D721Med (cell line): Measurements from ENCODE around the gene THRSP.

Experiments
- DNase-seq: peaks from one replicate; pipeline ENCODE4 v3.0.0; 2011; ENCODE audit warnings: low spot score; ENCODE audit not compliant: insufficient read length
- FAIRE-seq: peaks from 2 replicates; lab custom pipeline; 2011; peaks lifted over from hg19 to GRCh38; lab: Jason Lieb, UNC
- TF ChIP-seq, protein P1 (sequence below): IDR thresholded peaks from 2 replicates; pipeline ENCODE4 v1.5.1; 2012; ENCODE audit warnings: mild to moderate bottlenecking, control low read depth; ENCODE audit not compliant: insufficient read depth; ENCODE audit errors: missing control alignments

THRSP gene

DNA sequence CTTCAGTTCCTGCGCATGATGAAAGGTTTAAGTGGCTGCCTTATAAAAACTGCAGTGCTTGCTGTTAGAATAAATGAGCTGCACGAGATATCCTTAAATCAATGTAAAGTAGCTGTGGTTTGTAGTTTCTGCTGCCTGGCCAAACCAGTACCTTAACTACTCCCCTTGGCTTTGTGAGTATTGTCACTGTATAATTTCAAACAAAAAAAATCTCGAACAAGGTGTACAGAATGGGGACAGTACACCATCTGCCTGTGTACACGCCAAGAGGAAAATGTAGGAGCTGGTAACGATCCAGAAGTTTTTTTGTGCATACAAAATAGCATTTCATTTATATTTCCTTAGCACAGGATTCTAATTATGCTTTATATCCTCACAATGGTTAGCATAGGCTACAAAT is 36.6 kb downstream of the THRSP start:
- TF ChIP-seq, protein P1, sequence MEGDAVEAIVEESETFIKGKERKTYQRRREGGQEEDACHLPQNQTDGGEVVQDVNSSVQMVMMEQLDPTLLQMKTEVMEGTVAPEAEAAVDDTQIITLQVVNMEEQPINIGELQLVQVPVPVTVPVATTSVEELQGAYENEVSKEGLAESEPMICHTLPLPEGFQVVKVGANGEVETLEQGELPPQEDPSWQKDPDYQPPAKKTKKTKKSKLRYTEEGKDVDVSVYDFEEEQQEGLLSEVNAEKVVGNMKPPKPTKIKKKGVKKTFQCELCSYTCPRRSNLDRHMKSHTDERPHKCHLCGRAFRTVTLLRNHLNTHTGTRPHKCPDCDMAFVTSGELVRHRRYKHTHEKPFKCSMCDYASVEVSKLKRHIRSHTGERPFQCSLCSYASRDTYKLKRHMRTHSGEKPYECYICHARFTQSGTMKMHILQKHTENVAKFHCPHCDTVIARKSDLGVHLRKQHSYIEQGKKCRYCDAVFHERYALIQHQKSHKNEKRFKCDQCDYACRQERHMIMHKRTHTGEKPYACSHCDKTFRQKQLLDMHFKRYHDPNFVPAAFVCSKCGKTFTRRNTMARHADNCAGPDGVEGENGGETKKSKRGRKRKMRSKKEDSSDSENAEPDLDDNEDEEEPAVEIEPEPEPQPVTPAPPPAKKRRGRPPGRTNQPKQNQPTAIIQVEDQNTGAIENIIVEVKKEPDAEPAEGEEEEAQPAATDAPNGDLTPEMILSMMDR = no peak
- DNase-seq (no peak), FAIRE-seq (no peak)

DNA sequence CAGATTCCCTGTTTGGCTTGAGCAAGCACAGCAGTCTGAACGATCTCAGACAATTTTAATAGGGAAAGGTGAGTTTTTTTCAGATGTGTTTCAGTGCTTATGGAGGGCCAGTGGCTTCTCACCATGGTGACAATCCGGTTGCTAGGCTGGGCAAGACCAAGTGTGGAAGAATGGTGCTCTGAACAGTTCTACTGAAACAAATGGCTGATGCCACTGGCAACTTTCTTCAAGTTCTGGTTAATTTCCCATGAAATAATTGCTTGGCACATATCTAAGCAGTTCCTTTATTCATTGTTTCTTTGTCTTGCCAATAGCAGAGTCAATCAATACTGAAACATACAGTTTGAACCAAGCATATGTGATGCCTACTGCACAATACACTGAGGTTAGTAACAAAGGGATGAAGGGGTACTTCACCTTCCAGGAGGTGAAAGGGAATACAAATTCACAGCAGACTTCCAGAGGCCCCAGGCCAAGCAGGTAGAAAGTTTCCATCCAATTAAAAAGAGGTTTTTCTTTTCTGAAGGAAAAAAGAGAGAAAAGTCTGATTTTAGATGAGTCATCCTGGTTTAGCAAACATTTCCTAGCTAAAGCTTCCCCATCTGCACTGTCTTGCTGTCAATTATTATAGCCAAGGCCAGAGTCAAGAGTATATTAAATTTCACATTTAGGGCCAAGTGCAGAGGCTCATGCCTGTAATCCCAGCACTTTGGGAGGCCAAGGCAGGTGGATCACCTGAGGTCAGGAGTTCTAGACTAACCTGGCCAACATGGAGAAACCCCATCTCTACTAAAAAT is 37.2 kb downstream of the THRSP start:
- no peak for FAIRE-seq
- TF ChIP-seq, protein P1 = no peak
- DNase-seq = no peak

DNA sequence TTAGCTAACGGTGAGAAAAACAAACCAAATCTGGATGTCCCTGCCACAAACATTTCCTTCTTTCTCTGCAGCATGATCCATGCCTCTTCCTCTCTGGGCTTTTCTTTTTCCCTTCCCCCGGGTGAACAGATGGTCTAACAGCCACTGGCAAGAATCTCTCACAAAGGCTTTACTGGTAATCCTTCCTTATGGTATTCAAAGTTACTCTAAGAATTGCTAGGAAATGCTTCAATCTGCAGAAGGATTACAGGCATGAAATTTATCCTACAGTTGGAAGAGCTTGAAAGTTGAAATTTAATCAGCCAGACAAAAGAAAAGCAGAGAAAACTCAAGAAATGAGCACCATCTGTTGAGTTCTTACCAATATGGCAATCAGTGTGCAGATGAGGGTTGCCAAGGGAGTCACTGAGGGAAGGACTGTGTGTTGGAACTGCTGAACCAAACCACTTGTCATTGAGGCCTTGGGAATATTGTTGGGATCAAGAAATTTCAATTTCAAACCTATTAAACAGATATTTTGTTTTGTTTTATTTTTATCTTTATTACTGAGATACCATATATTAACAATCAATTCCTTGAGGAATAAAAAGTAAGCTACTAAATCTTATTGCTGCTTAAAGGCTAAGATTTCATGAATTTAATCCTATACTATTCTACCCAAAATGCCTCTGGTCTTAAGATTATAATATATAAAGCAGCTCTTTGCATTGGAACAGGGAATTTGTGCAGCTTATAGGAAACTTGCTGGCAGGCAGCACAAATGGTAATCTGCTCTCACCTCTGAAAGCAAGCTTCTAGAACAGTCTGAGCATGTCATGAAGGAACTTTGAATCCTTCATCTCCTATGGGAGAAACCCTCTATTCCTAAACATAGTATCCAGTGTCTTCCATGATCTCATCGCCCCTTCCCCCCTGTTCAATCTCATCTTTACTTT is 45.7 kb downstream of the THRSP start:
- TF ChIP-seq, protein P1 = no peak
- FAIRE-seq (peak; percentile 96), DNase-seq (no peak)

DNA sequence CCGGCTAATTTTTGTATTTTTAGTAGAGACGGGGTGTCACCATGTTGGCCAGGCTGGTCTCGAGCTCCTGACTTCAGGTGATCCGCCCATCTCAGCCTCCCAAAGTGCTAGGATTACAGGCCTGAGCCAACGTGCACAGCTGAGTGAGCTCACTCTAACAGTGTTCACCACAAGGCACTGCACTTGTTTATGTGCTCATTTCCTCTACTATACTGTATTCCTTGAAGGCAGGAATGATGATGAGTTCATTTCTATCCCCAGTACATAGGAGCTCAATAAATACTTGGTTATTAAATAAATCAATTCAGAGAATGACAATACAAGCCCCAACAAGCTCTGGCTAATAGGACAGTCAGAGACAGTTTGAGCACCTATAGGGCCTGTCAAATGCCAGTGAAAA is 46.7 kb downstream of the THRSP start:
- FAIRE-seq (no peak), DNase-seq (no peak)
- TF ChIP-seq, protein P1 = no peak

DNA sequence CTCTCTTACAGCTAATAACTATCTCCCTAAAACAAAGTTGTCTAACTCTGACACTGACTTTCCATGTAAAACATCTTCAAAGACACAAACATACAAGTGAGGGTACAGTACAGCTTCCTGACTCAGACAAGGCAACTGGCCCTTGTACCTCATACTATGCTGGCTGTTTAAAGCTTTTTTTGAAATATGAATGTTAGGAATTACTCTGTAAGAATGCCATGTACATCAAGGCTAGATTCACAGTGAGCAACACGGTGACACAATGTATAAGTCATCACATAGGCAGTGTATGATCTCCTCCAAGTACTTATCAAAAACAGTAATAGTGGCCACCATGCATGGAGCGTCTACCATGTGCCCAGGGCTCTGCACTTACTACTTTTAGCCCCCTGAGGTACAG is 47.2 kb downstream of the THRSP start:
- FAIRE-seq (no peak), DNase-seq (no peak)
- TF ChIP-seq, protein P1 = no peak

DNA sequence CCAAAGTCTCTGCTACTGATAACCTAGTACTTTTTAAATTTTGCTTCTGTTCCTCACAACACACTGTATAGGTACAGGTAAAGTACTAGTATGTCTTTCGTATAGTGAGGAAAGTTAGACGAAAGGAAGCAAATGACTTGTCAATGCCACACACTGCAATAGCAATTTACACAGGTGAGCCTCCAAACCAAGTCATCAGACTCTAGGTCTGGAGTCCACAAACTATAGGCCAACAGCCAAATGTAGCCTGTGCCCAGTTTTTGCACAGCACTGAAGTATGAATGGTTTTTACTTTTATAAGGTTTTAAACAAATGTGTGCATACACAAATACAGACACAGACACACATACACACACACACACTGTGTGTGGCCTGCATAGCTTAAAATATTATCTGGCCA is 47.6 kb downstream of the THRSP start:
- FAIRE-seq (no peak), DNase-seq (no peak)
- TF ChIP-seq, protein P1 = no peak
